WI38 (cell line): ENCODE data around the gene DOK6.

Experiments used
- H3K4me3 ChIP-seq: 2 replicates; pipeline ENCODE4 v1.5.1; 2011; ENCODE audit warnings: low read depth, mild to moderate bottlenecking, control low read depth, low read length
- TF ChIP-seq, protein P1 (sequence below): IDR thresholded peaks from 2 replicates; pipeline ENCODE4 v1.5.1; 2012; ENCODE audit warnings: low read depth, mild to moderate bottlenecking, control low read depth, low read length

The DOK6 gene

DNA sequence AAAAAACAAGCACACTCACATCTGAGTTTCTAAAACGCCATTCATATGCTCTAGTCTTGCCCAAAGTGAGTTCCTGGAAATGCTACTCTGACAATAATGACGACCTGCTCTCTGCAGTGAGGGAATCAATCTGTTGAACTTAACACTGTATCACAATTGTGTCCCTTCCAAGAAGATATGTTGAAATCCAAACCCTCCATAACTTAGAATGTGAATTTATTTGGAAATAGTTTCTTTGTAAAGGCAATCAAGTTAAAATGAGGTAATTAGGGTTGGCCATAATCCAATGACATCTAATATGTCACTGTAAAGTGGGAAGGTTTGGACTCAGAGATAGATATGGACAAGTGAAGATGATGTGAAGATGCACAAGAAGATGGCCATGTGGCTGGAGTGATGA lies 282.5 kb downstream of the DOK6 start:
- no peak overlapping the region for H3K4me3 ChIP-seq
- TF ChIP-seq, protein P1, sequence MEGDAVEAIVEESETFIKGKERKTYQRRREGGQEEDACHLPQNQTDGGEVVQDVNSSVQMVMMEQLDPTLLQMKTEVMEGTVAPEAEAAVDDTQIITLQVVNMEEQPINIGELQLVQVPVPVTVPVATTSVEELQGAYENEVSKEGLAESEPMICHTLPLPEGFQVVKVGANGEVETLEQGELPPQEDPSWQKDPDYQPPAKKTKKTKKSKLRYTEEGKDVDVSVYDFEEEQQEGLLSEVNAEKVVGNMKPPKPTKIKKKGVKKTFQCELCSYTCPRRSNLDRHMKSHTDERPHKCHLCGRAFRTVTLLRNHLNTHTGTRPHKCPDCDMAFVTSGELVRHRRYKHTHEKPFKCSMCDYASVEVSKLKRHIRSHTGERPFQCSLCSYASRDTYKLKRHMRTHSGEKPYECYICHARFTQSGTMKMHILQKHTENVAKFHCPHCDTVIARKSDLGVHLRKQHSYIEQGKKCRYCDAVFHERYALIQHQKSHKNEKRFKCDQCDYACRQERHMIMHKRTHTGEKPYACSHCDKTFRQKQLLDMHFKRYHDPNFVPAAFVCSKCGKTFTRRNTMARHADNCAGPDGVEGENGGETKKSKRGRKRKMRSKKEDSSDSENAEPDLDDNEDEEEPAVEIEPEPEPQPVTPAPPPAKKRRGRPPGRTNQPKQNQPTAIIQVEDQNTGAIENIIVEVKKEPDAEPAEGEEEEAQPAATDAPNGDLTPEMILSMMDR, result no peak

DNA sequence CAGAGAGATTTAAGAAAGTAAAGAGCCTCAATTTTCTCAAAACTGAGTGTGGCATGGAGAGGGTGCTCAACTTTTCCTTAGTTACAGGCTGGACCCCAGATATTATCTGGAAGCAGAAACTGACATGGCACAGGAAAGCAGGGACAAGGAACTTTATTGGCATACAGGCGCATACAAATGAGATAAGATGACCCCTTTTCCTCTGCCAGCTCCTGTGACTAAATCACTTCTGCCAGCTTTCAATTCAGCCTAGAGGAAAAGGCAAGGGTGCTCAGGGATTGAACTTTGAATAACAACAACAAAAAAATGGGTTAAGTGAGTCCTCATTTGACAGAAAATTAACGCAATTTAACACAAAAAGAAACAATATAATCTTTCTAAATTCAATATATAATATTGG lies 284.1 kb downstream of the DOK6 start:
- TF ChIP-seq, protein P1, result no peak

GRCh38 chr18:69686861-69687260 lies 286.2 kb downstream of the DOK6 start:
- TF ChIP-seq, protein P1, result no peak
- no peak overlapping the region for H3K4me3 ChIP-seq

More for the DNA sequence above, 284.1 kb downstream of the DOK6 start:
- no peak overlapping the region for H3K4me3 ChIP-seq

DNA sequence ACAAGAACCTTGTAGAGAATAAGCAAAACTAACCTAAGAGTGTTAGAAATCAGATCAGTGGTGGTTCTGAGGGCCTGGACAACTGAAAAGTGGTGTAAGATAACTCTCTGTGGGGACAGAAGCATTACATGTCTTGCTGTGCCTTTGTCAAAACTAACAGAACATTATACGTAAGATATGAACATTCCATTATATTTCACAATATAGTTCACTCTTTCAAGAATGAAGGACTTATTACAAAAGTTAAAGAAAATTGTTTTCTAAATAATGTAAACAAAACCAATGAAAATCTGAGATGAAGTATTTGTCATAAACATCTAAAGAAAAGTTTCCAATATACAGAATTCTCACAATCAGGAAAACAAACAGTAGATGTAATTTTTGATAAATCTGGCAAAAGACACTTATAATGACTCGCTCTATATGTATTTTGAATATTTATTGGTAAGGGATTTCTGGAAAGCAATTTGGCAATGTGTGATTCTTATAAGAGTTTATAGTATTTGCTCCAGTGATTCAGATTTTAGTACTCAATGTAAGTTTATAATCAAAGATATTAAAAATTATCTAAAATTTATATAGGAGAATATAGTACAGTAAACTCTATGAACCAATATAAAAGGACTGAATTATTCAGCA lies 288.6 kb downstream of the DOK6 start:
- TF ChIP-seq, protein P1, result no peak

DNA sequence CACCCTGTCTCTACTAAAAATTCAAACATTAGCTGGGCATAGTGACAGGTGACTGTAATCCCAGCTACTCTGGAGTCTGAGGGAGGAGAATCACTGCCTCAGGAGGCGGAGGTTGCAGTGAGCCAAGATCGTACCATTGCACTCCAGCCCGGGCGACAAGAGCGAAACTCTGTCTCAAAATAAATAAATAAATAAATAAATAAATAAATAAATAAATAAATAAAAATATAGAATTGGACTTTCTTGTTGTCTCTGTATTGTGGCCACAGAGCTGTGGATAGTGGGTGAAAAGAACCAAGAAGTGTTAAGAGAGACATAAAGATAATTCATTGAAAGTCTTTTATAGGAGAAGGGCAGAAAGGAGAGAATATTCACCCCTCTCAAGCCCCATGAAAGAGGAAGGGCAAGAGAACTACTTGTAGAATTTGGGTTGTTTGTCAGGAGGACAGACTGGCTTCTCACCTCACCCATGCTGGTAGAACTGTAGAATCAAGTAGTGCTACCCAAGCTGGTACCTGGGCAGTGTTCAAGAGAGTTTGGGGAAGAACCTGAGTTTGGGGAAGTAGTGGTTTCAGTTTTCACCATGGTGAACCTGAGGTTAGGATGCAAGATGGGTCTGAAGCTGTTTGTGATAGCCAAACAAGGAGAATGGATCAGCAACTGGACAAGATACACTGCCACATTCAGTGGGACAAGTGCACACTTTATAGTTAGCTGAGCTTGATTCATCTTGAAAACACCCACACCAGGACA lies 290.5 kb downstream of the DOK6 start:
- TF ChIP-seq, protein P1, result no peak
- no peak overlapping the region for H3K4me3 ChIP-seq

More for the DNA sequence above, 288.6 kb downstream of the DOK6 start:
- H3K4me3 ChIP-seq, result no peak overlapping the region

GRCh38 chr18:69697069-69697468 lies 296.4 kb downstream of the DOK6 start:
- TF ChIP-seq, protein P1, result no peak
- H3K4me3 ChIP-seq, result no peak overlapping the region

GRCh38 chr18:69697689-69698088 lies 297.0 kb downstream of the DOK6 start:
- TF ChIP-seq, protein P1, result no peak
- no peak overlapping the region for H3K4me3 ChIP-seq
